ENCODE data around the gene ARID1B.

The ARID1B gene

GRCh38 chr6:157251586-157252247, 474.5 kb downstream of the ARID1B start:
- no peak overlapping the region for H2BK5ac ChIP-seq (ENCODE audit: low read length)
- no peak overlapping the region for H3K9ac ChIP-seq (ENCODE audit: low read depth, low read length, poor library complexity)
- peaks cover 0 to 13% (median 0%) of the 10 kb centered on the region in 3 experiments for H3K27me3 ChIP-seq (ENCODE audit: control insufficient read depth in 3 of 3, insufficient read depth in 3 of 3, low read depth in 1 of 3, low read length in 3 of 3)
- H3K14ac ChIP-seq (ENCODE audit: low read length) = no peak overlapping the region
- no peak overlapping the region for H2AK5ac ChIP-seq (ENCODE audit: low read depth, low read length)
- no peak for DNase-seq (ENCODE audit: low spot score)
- no peak overlapping the region for H3K18ac ChIP-seq (ENCODE audit: low read length)
- H3K4me1 ChIP-seq (ENCODE audit: control insufficient read depth in 2 of 2, insufficient read depth in 1 of 2, low read depth in 1 of 2, low read length in 2 of 2) = no peaks in the 10 kb centered on the region
- H2BK15ac ChIP-seq (ENCODE audit: low read length) = no peak overlapping the region
- H3K4me3 ChIP-seq (ENCODE audit: low read length in 2 of 2) = no peak overlapping the region
- H3K23ac ChIP-seq (ENCODE audit: low read depth, low read length, poor library complexity) = no peak overlapping the region
- no peak overlapping the region for H3K27ac ChIP-seq (replicated peaks; ENCODE audit: low read length)
- no peak overlapping the region for H3K4ac ChIP-seq (ENCODE audit: low read length)
- H3K9me3 ChIP-seq (replicated peaks in 1 of 2; ENCODE audit: control insufficient read depth in 2 of 2, insufficient read depth in 1 of 2, low read depth in 1 of 2, low read length in 2 of 2) = peaks cover 0 to 2% of the 10 kb centered on the region in 2 donors
- no CpG with 5 or more reads among the region's 8 CpGs for WGBS, 2 donors (ENCODE audit: extremely low coverage in 2 of 2, insufficient read length in 2 of 2, insufficient replicate concordance in 1 of 2)
- H3K36me3 ChIP-seq (replicated peaks in 1 of 2; ENCODE audit: control insufficient read depth in 2 of 2, insufficient read depth in 2 of 2, low read length in 2 of 2) = no peaks in the 10 kb centered on the region
- H3K79me1 ChIP-seq (ENCODE audit: low read depth, low read length) = peaks cover 2% of the 10 kb centered on the region
- no peak overlapping the region for H2BK120ac ChIP-seq (ENCODE audit: low read depth, low read length)
- H2BK12ac ChIP-seq (ENCODE audit: low read length) = no peak overlapping the region
- H2AFZ ChIP-seq (ENCODE audit: low read length) = no peak overlapping the region
- H4K8ac ChIP-seq (ENCODE audit: low read depth, low read length) = no peak overlapping the region
- H3K4me2 ChIP-seq (ENCODE audit: insufficient read depth, low read length, poor library complexity, severe bottlenecking) = no peak overlapping the region
- no peak overlapping the region for H4K91ac ChIP-seq (ENCODE audit: low read depth, low read length, poor library complexity)

GRCh38 chr6:157253017-157253416, 475.8 kb downstream of the ARID1B start:
- no peaks in the 10 kb centered on the region for H3K36me3 ChIP-seq (replicated peaks in 1 of 2; ENCODE audit: control insufficient read depth in 2 of 2, insufficient read depth in 2 of 2, low read length in 2 of 2)
- no peak overlapping the region for H3K4ac ChIP-seq (ENCODE audit: low read length)
- no peak overlapping the region for H3K4me3 ChIP-seq (ENCODE audit: low read length in 2 of 2)
- H3K9ac ChIP-seq (ENCODE audit: low read depth, low read length, poor library complexity) = no peak overlapping the region
- peaks cover 0 to 13% (median 0%) of the 10 kb centered on the region in 3 experiments for H3K27me3 ChIP-seq (ENCODE audit: control insufficient read depth in 3 of 3, insufficient read depth in 3 of 3, low read depth in 1 of 3, low read length in 3 of 3)
- no peak overlapping the region for H2AFZ ChIP-seq (ENCODE audit: low read length)
- no peak overlapping the region for H2BK120ac ChIP-seq (ENCODE audit: low read depth, low read length)
- peaks cover 0 to under 1% of the 10 kb centered on the region in 2 donors for H3K9me3 ChIP-seq (replicated peaks in 1 of 2; ENCODE audit: control insufficient read depth in 2 of 2, insufficient read depth in 1 of 2, low read depth in 1 of 2, low read length in 2 of 2)
- no peak overlapping the region for H2BK5ac ChIP-seq (ENCODE audit: low read length)
- no CpG with 5 or more reads among the region's 7 CpGs for WGBS, 2 donors (ENCODE audit: extremely low coverage in 2 of 2, insufficient read length in 2 of 2, insufficient replicate concordance in 1 of 2)
- no peak overlapping the region for H2BK12ac ChIP-seq (ENCODE audit: low read length)
- no peak overlapping the region for H4K91ac ChIP-seq (ENCODE audit: low read depth, low read length, poor library complexity)
- no peak overlapping the region for H3K23ac ChIP-seq (ENCODE audit: low read depth, low read length, poor library complexity)
- H2AK5ac ChIP-seq (ENCODE audit: low read depth, low read length) = no peak overlapping the region
- H3K4me2 ChIP-seq (ENCODE audit: insufficient read depth, low read length, poor library complexity, severe bottlenecking) = no peak overlapping the region
- H3K4me1 ChIP-seq (ENCODE audit: control insufficient read depth in 2 of 2, insufficient read depth in 1 of 2, low read depth in 1 of 2, low read length in 2 of 2) = no peaks in the 10 kb centered on the region
- H3K79me1 ChIP-seq (ENCODE audit: low read depth, low read length) = no peaks in the 10 kb centered on the region
- H3K14ac ChIP-seq (ENCODE audit: low read length) = no peak overlapping the region
- DNase-seq (ENCODE audit: low spot score) = no peak
- H3K27ac ChIP-seq (replicated peaks; ENCODE audit: low read length) = no peak overlapping the region
- peak overlapping the region; percentile 15 for H3K18ac ChIP-seq (ENCODE audit: low read length)
- H2BK15ac ChIP-seq (ENCODE audit: low read length) = no peak overlapping the region
- no peak overlapping the region for H4K8ac ChIP-seq (ENCODE audit: low read depth, low read length)

GRCh38 chr6:157253699-157254098, 476.5 kb downstream of the ARID1B start:
- H3K9ac ChIP-seq (ENCODE audit: low read depth, low read length, poor library complexity) = no peak overlapping the region
- H2BK120ac ChIP-seq (ENCODE audit: low read depth, low read length) = no peak overlapping the region
- H4K91ac ChIP-seq (ENCODE audit: low read depth, low read length, poor library complexity) = no peak overlapping the region
- DNase-seq (ENCODE audit: low spot score) = no peak
- H3K79me1 ChIP-seq (ENCODE audit: low read depth, low read length) = no peaks in the 10 kb centered on the region
- no peak overlapping the region for H3K4ac ChIP-seq (ENCODE audit: low read length)
- no peak overlapping the region for H3K18ac ChIP-seq (ENCODE audit: low read length)
- H3K4me2 ChIP-seq (ENCODE audit: insufficient read depth, low read length, poor library complexity, severe bottlenecking) = no peak overlapping the region
- H3K4me1 ChIP-seq (ENCODE audit: control insufficient read depth in 2 of 2, insufficient read depth in 1 of 2, low read depth in 1 of 2, low read length in 2 of 2) = no peaks in the 10 kb centered on the region
- H3K14ac ChIP-seq (ENCODE audit: low read length) = no peak overlapping the region
- H4K8ac ChIP-seq (ENCODE audit: low read depth, low read length) = no peak overlapping the region
- no peak overlapping the region for H3K27ac ChIP-seq (replicated peaks; ENCODE audit: low read length)
- no peak overlapping the region for H3K4me3 ChIP-seq (ENCODE audit: low read length in 2 of 2)
- no peak overlapping the region for H2BK5ac ChIP-seq (ENCODE audit: low read length)
- H3K36me3 ChIP-seq (replicated peaks in 1 of 2; ENCODE audit: control insufficient read depth in 2 of 2, insufficient read depth in 2 of 2, low read length in 2 of 2) = no peaks in the 10 kb centered on the region
- no peaks in the 10 kb centered on the region for H3K9me3 ChIP-seq (replicated peaks in 1 of 2; ENCODE audit: control insufficient read depth in 2 of 2, insufficient read depth in 1 of 2, low read depth in 1 of 2, low read length in 2 of 2)
- no peak overlapping the region for H2BK12ac ChIP-seq (ENCODE audit: low read length)
- H3K27me3 ChIP-seq (ENCODE audit: control insufficient read depth in 3 of 3, insufficient read depth in 3 of 3, low read depth in 1 of 3, low read length in 3 of 3) = peaks cover 0 to 13% (median 0%) of the 10 kb centered on the region in 3 experiments
- H2BK15ac ChIP-seq (ENCODE audit: low read length) = no peak overlapping the region
- H3K23ac ChIP-seq (ENCODE audit: low read depth, low read length, poor library complexity) = no peak overlapping the region
- H2AK5ac ChIP-seq (ENCODE audit: low read depth, low read length) = no peak overlapping the region
- H2AFZ ChIP-seq (ENCODE audit: low read length) = no peak overlapping the region
- WGBS, 2 donors (ENCODE audit: extremely low coverage in 2 of 2, insufficient read length in 2 of 2, insufficient replicate concordance in 1 of 2) = no CpG with 5 or more reads among the region's 7 CpGs

GRCh38 chr6:157254538-157254937, 477.4 kb downstream of the ARID1B start:
- Histone ChIP-seq H3K9ac (ENCODE audit: low read depth, low read length, poor library complexity) (no peak overlapping the region), H3K18ac (ENCODE audit: low read length) (no peak overlapping the region), H3K27ac (replicated peaks; ENCODE audit: low read length) (no peak overlapping the region), H3K79me1 (ENCODE audit: low read depth, low read length) (no peaks in the 10 kb centered on the region), H2BK15ac (ENCODE audit: low read length) (no peak overlapping the region), H3K4ac (ENCODE audit: low read length) (no peak overlapping the region), H4K8ac (ENCODE audit: low read depth, low read length) (no peak overlapping the region), H3K14ac (ENCODE audit: low read length) (no peak overlapping the region), H3K23ac (ENCODE audit: low read depth, low read length, poor library complexity) (no peak overlapping the region), H2AFZ (ENCODE audit: low read length) (no peak overlapping the region), H3K4me1 (ENCODE audit: control insufficient read depth in 2 of 2, insufficient read depth in 1 of 2, low read depth in 1 of 2, low read length in 2 of 2) (peaks cover 0 to 2% of the 10 kb centered on the region in 2 donors), H4K91ac (ENCODE audit: low read depth, low read length, poor library complexity) (no peak overlapping the region), H3K4me3 (ENCODE audit: low read length in 2 of 2) (no peak overlapping the region), H2BK5ac (ENCODE audit: low read length) (no peak overlapping the region), H3K36me3 (replicated peaks in 1 of 2; ENCODE audit: control insufficient read depth in 2 of 2, insufficient read depth in 2 of 2, low read length in 2 of 2) (no peaks in the 10 kb centered on the region), H3K9me3 (replicated peaks in 1 of 2; ENCODE audit: control insufficient read depth in 2 of 2, insufficient read depth in 1 of 2, low read depth in 1 of 2, low read length in 2 of 2) (no peaks in the 10 kb centered on the region), H2BK12ac (ENCODE audit: low read length) (no peak overlapping the region), H3K27me3 (ENCODE audit: control insufficient read depth in 3 of 3, insufficient read depth in 3 of 3, low read depth in 1 of 3, low read length in 3 of 3) (peaks cover 0 to 13% (median 0%) of the 10 kb centered on the region in 3 experiments), H3K4me2 (ENCODE audit: insufficient read depth, low read length, poor library complexity, severe bottlenecking) (no peak overlapping the region), H2AK5ac (ENCODE audit: low read depth, low read length) (no peak overlapping the region), H2BK120ac (ENCODE audit: low read depth, low read length) (no peak overlapping the region)
- no CpG with 5 or more reads among the region's 3 CpGs for WGBS, 2 donors (ENCODE audit: extremely low coverage in 2 of 2, insufficient read length in 2 of 2, insufficient replicate concordance in 1 of 2)
- no peak for DNase-seq (ENCODE audit: low spot score)
